HEK293 (cell line): ENCODE measurements around the gene SFXN2.
A peak's percentile ranks its signal among the peaks of the same experiment; 100 is the strongest.

Experiments used
- FEZF1 ChIP-seq: fragments of 450-650 bp; formaldehyde crosslinking; IDR thresholded peaks from 2 replicates; pipeline ENCODE4 v1.5.1; 2016; ENCODE audit warnings: missing biosample characterization, missing genetic modification characterization
- GLI4 ChIP-seq: fragments of 450-650 bp; formaldehyde crosslinking; IDR thresholded peaks from 2 replicates; pipeline ENCODE4 v1.5.1; 2016; ENCODE audit warnings: missing biosample characterization, missing genetic modification characterization
- GLIS2 ChIP-seq: fragments of 450-650 bp; formaldehyde crosslinking; IDR thresholded peaks from 2 replicates; pipeline ENCODE4 v1.5.1; 2016; ENCODE audit warnings: missing biosample characterization, missing genetic modification characterization
- INSM2 ChIP-seq: fragments of 450-650 bp; formaldehyde crosslinking; IDR thresholded peaks from 2 replicates; pipeline ENCODE4 v1.5.1; 2016; ENCODE audit warnings: missing biosample characterization, missing genetic modification characterization
- PRDM1 ChIP-seq: fragments of 450-650 bp; formaldehyde crosslinking; IDR thresholded peaks from 2 replicates; pipeline ENCODE4; 2016; ENCODE audit warnings: missing biosample characterization, missing genetic modification characterization
- PRDM10 ChIP-seq: fragments of 450-650 bp; formaldehyde crosslinking; IDR thresholded peaks from 2 replicates; pipeline ENCODE4 v1.5.1; 2016; ENCODE audit warnings: missing biosample characterization, missing genetic modification characterization
- REPIN1 ChIP-seq: fragments of 450-650 bp; formaldehyde crosslinking; IDR thresholded peaks from 2 replicates; pipeline ENCODE4 v1.5.1; 2017; ENCODE audit warnings: missing biosample characterization, missing genetic modification characterization, low read depth
- SCRT1 ChIP-seq: fragments of 450-650 bp; formaldehyde crosslinking; IDR thresholded peaks from 2 replicates; pipeline ENCODE4 v1.5.1; 2016; ENCODE audit warnings: missing biosample characterization, missing genetic modification characterization, borderline replicate concordance
- SCRT2 ChIP-seq: fragments of 450-650 bp; formaldehyde crosslinking; IDR thresholded peaks from 2 replicates; pipeline ENCODE4 v1.5.1; 2016; ENCODE audit warnings: missing biosample characterization, missing genetic modification characterization
- SETDB1 ChIP-seq: IDR thresholded peaks from one replicate; pipeline ENCODE4 v1.6.1; 2017; ENCODE audit warnings: mild to moderate bottlenecking, low read length, moderate library complexity, mixed read lengths; ENCODE audit not compliant: insufficient read length
- SP2 ChIP-seq: fragments of 450-650 bp; formaldehyde crosslinking; IDR thresholded peaks from 2 replicates; pipeline ENCODE4 v1.5.1; 2016; ENCODE audit warnings: missing biosample characterization, missing genetic modification characterization
- WT1 ChIP-seq: fragments of 450-650 bp; formaldehyde crosslinking; IDR thresholded peaks from 2 replicates; pipeline ENCODE4 v1.5.1; 2016; ENCODE audit warnings: missing biosample characterization, missing genetic modification characterization
- ZBTB1 ChIP-seq: fragments of 450-650 bp; formaldehyde crosslinking; IDR thresholded peaks from 2 replicates; pipeline ENCODE4 v1.5.1; 2016; ENCODE audit warnings: missing biosample characterization, missing genetic modification characterization
- ZBTB20 ChIP-seq: fragments of 450-650 bp; formaldehyde crosslinking; IDR thresholded peaks from 2 replicates; pipeline ENCODE4 v1.5.1; 2016; ENCODE audit warnings: missing biosample characterization, missing genetic modification characterization
- ZBTB48 ChIP-seq: fragments of 450-650 bp; formaldehyde crosslinking; IDR thresholded peaks from 2 replicates; pipeline ENCODE4 v1.5.1; 2016; ENCODE audit warnings: missing biosample characterization, missing genetic modification characterization
- ZNF148 ChIP-seq: fragments of 450-650 bp; formaldehyde crosslinking; IDR thresholded peaks from 2 replicates; pipeline ENCODE4 v1.5.0; 2017; ENCODE audit warnings: missing biosample characterization, missing genetic modification characterization, borderline replicate concordance
- ZNF174 ChIP-seq: fragments of 450-650 bp; formaldehyde crosslinking; IDR thresholded peaks from 2 replicates; pipeline ENCODE4 v1.5.0; 2017; ENCODE audit warnings: missing biosample characterization, mild to moderate bottlenecking, missing genetic modification characterization
- ZNF214 ChIP-seq: fragments of 450-650 bp; formaldehyde crosslinking; IDR thresholded peaks from 2 replicates; pipeline ENCODE4 v1.5.1; 2017; ENCODE audit warnings: missing biosample characterization, mild to moderate bottlenecking, missing genetic modification characterization, borderline replicate concordance
- ZNF341 ChIP-seq: fragments of 450-650 bp; formaldehyde crosslinking; IDR thresholded peaks from 2 replicates; pipeline ENCODE4; 2016; ENCODE audit warnings: low read depth, missing biosample characterization, missing genetic modification characterization
- ZNF366 ChIP-seq: fragments of 450-650 bp; formaldehyde crosslinking; conservative IDR thresholded peaks from 2 replicates; pipeline ENCODE4 v1.5.1; 2016; ENCODE audit warnings: missing biosample characterization, missing genetic modification characterization
- ZNF37A ChIP-seq: fragments of 450-650 bp; IDR thresholded peaks from 2 replicates; pipeline ENCODE4 v1.5.1; 2018; ENCODE audit warnings: missing biosample characterization, missing genetic modification characterization
- ZNF394 ChIP-seq: fragments of 450-650 bp; formaldehyde crosslinking; IDR thresholded peaks from 2 replicates; pipeline ENCODE4 v1.5.1; 2016; ENCODE audit warnings: missing biosample characterization, missing genetic modification characterization, mild to moderate bottlenecking, moderate library complexity, borderline replicate concordance
- ZNF501 ChIP-seq: fragments of 450-650 bp; formaldehyde crosslinking; IDR thresholded peaks from 2 replicates; pipeline ENCODE4 v1.5.1; 2016; ENCODE audit warnings: missing biosample characterization, missing genetic modification characterization
- ZNF548 ChIP-seq: fragments of 450-650 bp; formaldehyde crosslinking; IDR thresholded peaks from 2 replicates; pipeline ENCODE4 v1.5.1; 2016; ENCODE audit warnings: missing biosample characterization, missing genetic modification characterization
- ZNF549 ChIP-seq: fragments of 450-650 bp; IDR thresholded peaks from 2 replicates; pipeline ENCODE4 v1.5.1; 2018; ENCODE audit warnings: missing biosample characterization, missing genetic modification characterization, mild to moderate bottlenecking, inconsistent platforms, moderate library complexity
- ZNF580 ChIP-seq: fragments of 450-650 bp; formaldehyde crosslinking; IDR thresholded peaks from 2 replicates; pipeline ENCODE4 v1.5.1; 2016; ENCODE audit warnings: missing biosample characterization, missing genetic modification characterization
- ZNF623 ChIP-seq: fragments of 450-650 bp; formaldehyde crosslinking; IDR thresholded peaks from 2 replicates; pipeline ENCODE4 v1.5.1; 2016; ENCODE audit warnings: missing biosample characterization, missing genetic modification characterization
- ZNF629 ChIP-seq: fragments of 450-650 bp; formaldehyde crosslinking; IDR thresholded peaks from 2 replicates; pipeline ENCODE4 v1.5.1; 2017; ENCODE audit warnings: missing biosample characterization, missing genetic modification characterization
- ZNF660 ChIP-seq: fragments of 450-650 bp; IDR thresholded peaks from 2 replicates; pipeline ENCODE4 v1.5.1; 2018; ENCODE audit warnings: missing biosample characterization, mild to moderate bottlenecking, missing genetic modification characterization
- ZNF707 ChIP-seq: fragments of 450-650 bp; formaldehyde crosslinking; IDR thresholded peaks from 2 replicates; pipeline ENCODE4 v1.5.1; 2016; ENCODE audit warnings: missing biosample characterization, missing genetic modification characterization
- ZNF76 ChIP-seq: fragments of 450-650 bp; formaldehyde crosslinking; IDR thresholded peaks from 2 replicates; pipeline ENCODE4; 2016; ENCODE audit warnings: low read depth, missing biosample characterization, missing genetic modification characterization, borderline replicate concordance
- TF ChIP-seq, protein P1 (sequence below): fragments of 450-650 bp; formaldehyde crosslinking; IDR thresholded peaks from 2 replicates; pipeline ENCODE4 v1.5.1; 2017; ENCODE audit warnings: missing biosample characterization, missing genetic modification characterization

Gene SFXN2

DNA sequence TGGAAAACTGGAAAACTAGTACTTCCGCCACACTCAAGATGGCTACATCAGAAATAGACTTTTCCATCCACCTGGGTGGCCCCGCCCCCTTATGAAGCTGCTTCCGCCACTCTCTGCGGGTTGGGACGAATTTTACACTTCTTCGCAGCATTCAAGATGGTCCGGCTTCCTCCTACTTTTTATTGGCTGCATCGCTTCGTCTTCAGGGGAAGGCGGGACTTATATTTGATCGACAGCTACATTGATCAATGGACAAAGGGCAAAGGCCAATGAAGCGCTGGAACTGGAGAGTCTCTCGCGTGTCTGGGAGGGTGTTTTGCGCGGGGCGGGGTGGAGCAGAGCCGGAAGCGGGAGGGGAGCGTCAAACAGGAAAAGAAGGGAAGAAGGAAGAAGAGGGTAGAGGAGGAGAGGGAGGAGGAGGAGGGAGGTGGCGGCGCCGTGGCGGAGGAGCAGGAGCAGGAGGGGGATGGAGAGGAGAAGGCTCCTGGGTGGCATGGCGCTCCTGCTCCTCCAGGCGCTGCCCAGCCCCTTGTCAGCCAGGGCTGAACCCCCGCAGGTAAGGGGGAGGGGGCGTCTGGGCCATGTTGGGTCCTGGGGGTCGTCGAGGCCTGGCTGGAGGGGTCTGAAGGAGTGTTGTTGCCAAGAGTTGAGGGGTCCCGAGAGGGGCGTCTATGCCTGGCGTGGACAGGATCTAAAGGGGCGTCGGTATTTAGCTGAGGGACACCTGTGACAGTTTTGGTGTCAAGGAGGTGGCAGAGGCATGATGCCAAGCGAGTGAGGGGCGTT is 29.3 kb downstream of the SFXN2 start, which contains the start of gene WBP1L (continued):
- TF ChIP-seq ZBTB20 (peak; percentile 58), GLIS2 (tag by site-specific recombination) (peak; percentile 50), SP2 (tag by site-specific recombination) (peak; percentile 99), ZNF501 (tag by site-specific recombination) (peak; percentile 55; the same call in 1 of the 2 replicates), FEZF1 (tag by site-specific recombination) (no peak), ZNF37A (tag by site-specific recombination) (no peak), ZNF623 (tag by site-specific recombination) (no peak), ZNF76 (tag by site-specific recombination) (peak; percentile 85), ZNF366 (peak; percentile 100), ZNF341 (tag by site-specific recombination) (peak; percentile 73), WT1 (peak; percentile 56; the same call in 1 of the 2 replicates), PRDM10 (tag by site-specific recombination) (peak; percentile 86), ZNF174 (tag by site-specific recombination) (no peak), ZNF214 (tag by site-specific recombination) (no peak), ZNF394 (tag by site-specific recombination) (0 out of 2 replicates have a peak, but pooled peaks have one; percentile 10), SCRT1 (peak; percentile 92), REPIN1 (tag by site-specific recombination) (no peak), ZNF548 (tag by site-specific recombination) (no peak), GLI4 (tag by site-specific recombination) (peak; percentile 52; the same call in 1 of the 2 replicates), ZNF660 (no peak; the same call in 1 of the 2 replicates), ZNF580 (0 out of 2 replicates have a peak, but pooled peaks have one; percentile 12), SETDB1 (no peak), INSM2 (tag by site-specific recombination) (peak; percentile 50; the same call in 1 of the 2 replicates), ZNF629 (tag by site-specific recombination) (peak; percentile 22; the same call in 1 of the 2 replicates), ZBTB1 (no peak), SCRT2 (peak; percentile 79), ZNF148 (no peak), ZNF549 (tag by site-specific recombination) (no peak), ZNF707 (no peak), ZBTB48 (peak; percentile 71), PRDM1 (tag by site-specific recombination) (no peak)
- TF ChIP-seq, protein P1, sequence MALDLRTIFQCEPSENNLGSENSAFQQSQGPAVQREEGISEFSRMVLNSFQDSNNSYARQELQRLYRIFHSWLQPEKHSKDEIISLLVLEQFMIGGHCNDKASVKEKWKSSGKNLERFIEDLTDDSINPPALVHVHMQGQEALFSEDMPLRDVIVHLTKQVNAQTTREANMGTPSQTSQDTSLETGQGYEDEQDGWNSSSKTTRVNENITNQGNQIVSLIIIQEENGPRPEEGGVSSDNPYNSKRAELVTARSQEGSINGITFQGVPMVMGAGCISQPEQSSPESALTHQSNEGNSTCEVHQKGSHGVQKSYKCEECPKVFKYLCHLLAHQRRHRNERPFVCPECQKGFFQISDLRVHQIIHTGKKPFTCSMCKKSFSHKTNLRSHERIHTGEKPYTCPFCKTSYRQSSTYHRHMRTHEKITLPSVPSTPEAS, result no peak
